ENCODE results near the gene ACADL. TPM values are rescaled to one million over a fixed set of nuclear protein-coding genes. Genes with fewer than 3 reads are reported as not detected.
A peak's percentile ranks its signal among the peaks of the same experiment; 100 is the strongest.

The ACADL gene
- total RNA-seq = 0.38 and 0.55 TPM in 2 replicates
- long read RNA-seq = 0 reads

DNA sequence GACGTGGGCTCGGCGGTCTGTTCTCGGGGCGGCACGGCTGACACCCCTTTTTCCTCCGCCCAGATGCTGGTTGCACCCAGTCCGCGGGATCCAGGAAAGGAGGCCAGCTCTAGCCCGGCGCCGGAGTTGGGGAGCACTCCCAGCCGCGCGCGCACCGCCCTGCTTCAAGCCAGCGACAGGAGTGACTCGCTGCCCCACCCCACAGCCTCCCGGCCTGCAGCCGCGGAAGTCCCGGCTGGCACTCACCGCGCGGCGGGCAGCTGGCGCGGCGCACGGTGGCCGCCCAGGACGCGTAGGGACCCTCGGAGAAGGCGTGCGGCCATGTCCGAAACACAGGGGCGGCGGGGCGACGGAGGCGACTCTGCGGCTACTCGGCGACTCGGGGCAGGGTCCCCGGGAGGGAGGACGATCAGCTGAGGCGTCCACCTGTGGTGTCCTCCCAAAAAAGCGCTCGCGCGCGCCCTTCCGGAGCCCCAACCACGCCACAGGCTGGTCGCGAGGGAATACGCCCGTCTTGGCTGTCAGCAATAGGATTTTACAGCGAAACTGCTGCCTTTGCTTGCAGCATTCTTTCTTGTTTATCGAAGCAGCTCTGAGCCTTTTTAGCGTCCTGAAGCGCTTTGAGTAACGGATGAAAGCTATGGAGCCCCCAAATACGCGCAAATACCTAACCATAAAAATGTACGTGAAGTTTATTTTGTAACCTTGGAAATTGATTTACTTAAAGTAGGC is at the start of gene ACADL:
TSS of gene ACADL (minus strand) at position 507 of the 732 bp plus-strand sequence. CDS start at position 323, 184 bp downstream.
- Mint-ChIP-seq H3K27ac (no peak within 1 kb of the TSS), H3K9me3 (ENCODE audit: low read depth) (no peaks in the 10 kb centered on the region), H3K36me3 (ENCODE audit: insufficient read depth) (no peaks in the 10 kb centered on the region), H3K27me3 (peaks cover 39% of the 10 kb centered on the region), H3K4me3 (ENCODE audit: low read depth) (peak within 1 kb of the TSS; percentile 69), H3K4me1 (ENCODE audit: low read depth) (peaks cover 3% of the 10 kb centered on the region)
- TF ChIP-seq, protein P1, sequence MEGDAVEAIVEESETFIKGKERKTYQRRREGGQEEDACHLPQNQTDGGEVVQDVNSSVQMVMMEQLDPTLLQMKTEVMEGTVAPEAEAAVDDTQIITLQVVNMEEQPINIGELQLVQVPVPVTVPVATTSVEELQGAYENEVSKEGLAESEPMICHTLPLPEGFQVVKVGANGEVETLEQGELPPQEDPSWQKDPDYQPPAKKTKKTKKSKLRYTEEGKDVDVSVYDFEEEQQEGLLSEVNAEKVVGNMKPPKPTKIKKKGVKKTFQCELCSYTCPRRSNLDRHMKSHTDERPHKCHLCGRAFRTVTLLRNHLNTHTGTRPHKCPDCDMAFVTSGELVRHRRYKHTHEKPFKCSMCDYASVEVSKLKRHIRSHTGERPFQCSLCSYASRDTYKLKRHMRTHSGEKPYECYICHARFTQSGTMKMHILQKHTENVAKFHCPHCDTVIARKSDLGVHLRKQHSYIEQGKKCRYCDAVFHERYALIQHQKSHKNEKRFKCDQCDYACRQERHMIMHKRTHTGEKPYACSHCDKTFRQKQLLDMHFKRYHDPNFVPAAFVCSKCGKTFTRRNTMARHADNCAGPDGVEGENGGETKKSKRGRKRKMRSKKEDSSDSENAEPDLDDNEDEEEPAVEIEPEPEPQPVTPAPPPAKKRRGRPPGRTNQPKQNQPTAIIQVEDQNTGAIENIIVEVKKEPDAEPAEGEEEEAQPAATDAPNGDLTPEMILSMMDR (IDR thresholded peaks at IDR 0.05; ENCODE audit: unreplicated experiment) = no peak
- peak; percentile 49 for DNase-seq (ENCODE audit: low spot score, unreplicated experiment)

DNA sequence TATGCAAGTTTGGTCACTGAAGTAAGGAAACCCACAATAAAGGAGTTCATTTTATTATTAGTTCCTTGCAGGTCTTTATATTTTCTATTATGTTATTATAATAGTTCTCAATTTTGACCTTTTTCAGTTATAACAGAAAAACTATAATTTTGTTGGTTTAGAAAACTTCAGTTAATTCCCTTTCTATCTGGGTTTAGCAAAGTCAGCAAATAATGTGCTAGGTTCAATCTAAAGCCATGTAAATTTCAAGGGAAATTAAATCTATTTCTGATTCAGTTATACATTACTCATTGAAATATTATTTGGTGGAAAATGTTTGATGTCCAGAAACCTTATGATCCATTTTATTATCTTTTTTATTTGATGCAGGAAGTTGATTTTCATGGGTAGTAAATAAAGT is 46.1 kb upstream of the ACADL start:
- Mint-ChIP-seq H3K4me3 (ENCODE audit: low read depth) (no peak overlapping the region), H3K27ac (no peak overlapping the region), H3K4me1 (ENCODE audit: low read depth) (no peaks in the 10 kb centered on the region), H3K27me3 (no peaks in the 10 kb centered on the region), H3K36me3 (ENCODE audit: insufficient read depth) (no peaks in the 10 kb centered on the region), H3K9me3 (ENCODE audit: low read depth) (no peaks in the 10 kb centered on the region)
- no peak for DNase-seq (ENCODE audit: low spot score, unreplicated experiment)
- TF ChIP-seq, protein P1 (IDR thresholded peaks at IDR 0.05; ENCODE audit: unreplicated experiment) = no peak

DNA sequence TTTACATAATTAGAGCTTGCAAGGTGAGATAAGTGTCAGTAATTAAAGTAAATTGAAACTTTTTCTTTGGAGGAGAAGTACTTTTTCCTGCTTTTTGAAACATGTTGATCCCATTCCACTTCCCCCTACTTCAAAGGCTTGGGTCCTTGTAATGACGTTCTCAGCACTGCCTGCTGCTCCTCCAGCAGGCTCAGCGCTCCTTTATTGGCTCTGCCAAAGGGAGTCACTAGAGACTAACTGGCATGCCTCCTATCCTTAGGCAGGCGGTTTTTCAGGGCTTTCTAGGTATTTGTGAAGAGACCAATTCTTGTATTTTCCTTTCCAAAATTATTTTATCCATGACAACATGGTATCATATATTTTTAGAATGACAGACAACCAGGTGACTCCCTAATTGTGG is 43.9 kb upstream of the ACADL start:
- Mint-ChIP-seq H3K27ac (no peak overlapping the region), H3K4me3 (ENCODE audit: low read depth) (no peak overlapping the region), H3K36me3 (ENCODE audit: insufficient read depth) (no peaks in the 10 kb centered on the region), H3K4me1 (ENCODE audit: low read depth) (no peaks in the 10 kb centered on the region), H3K27me3 (no peaks in the 10 kb centered on the region), H3K9me3 (ENCODE audit: low read depth) (no peaks in the 10 kb centered on the region)
- TF ChIP-seq, protein P1 (IDR thresholded peaks at IDR 0.05; ENCODE audit: unreplicated experiment) = no peak
- DNase-seq (ENCODE audit: low spot score, unreplicated experiment) = no peak

DNA sequence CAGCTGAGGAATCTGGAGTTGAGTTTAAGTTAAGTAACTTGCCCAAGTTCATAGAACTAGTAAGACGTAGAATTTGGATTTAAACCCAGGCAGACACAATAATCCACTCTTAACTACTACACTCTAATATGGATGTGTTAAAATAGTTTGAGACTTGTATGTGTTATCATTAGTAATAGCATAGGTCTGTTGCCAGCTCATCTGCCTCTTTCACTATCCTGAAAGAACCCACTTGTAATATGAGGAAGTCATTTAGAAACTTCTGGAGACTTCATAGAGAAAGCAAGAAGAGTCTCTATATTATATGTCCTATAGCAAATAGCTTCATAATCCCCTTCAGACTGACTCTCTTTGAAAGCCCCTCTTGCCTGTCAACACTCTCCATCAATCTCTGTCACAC is 43.0 kb upstream of the ACADL start:
- DNase-seq (ENCODE audit: low spot score, unreplicated experiment) = no peak
- TF ChIP-seq, protein P1 (IDR thresholded peaks at IDR 0.05; ENCODE audit: unreplicated experiment) = no peak
- no peaks in the 10 kb centered on the region for H3K9me3 Mint-ChIP-seq (ENCODE audit: low read depth)
- H3K27ac Mint-ChIP-seq = no peak overlapping the region
- no peaks in the 10 kb centered on the region for H3K36me3 Mint-ChIP-seq (ENCODE audit: insufficient read depth)
- no peaks in the 10 kb centered on the region for H3K27me3 Mint-ChIP-seq
- no peak overlapping the region for H3K4me3 Mint-ChIP-seq (ENCODE audit: low read depth)
- no peaks in the 10 kb centered on the region for H3K4me1 Mint-ChIP-seq (ENCODE audit: low read depth)

DNA sequence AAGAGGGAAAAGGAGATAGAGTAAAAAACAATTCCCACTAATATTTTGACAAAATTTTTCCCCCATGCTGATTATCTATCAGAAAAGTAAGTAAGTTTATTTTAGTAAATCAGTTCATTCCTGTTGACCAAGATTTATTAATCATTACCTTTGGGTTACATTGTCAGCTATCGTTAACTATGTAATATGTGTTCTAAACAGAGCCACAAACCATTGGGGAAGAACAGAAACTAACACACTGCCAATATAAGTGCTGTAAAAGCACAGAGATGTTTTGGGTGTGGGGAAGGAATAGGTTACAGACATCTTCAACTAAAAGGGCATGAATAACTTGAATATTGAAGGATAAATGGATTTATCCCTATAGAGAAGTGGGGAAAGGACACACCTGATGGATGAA is 42.5 kb upstream of the ACADL start:
- no peaks in the 10 kb centered on the region for H3K4me1 Mint-ChIP-seq (ENCODE audit: low read depth)
- H3K9me3 Mint-ChIP-seq (ENCODE audit: low read depth) = no peaks in the 10 kb centered on the region
- no peaks in the 10 kb centered on the region for H3K36me3 Mint-ChIP-seq (ENCODE audit: insufficient read depth)
- no peaks in the 10 kb centered on the region for H3K27me3 Mint-ChIP-seq
- no peak overlapping the region for H3K27ac Mint-ChIP-seq
- TF ChIP-seq, protein P1 (IDR thresholded peaks at IDR 0.05; ENCODE audit: unreplicated experiment) = no peak
- no peak for DNase-seq (ENCODE audit: low spot score, unreplicated experiment)
- no peak overlapping the region for H3K4me3 Mint-ChIP-seq (ENCODE audit: low read depth)

All from progenitor cell of endocrine pancreas (in vitro differentiated cells).